ENCODE results near the gene C20orf96. TPM values are rescaled to one million over a fixed set of nuclear protein-coding genes. Genes with fewer than 3 reads are reported as not detected.
"Not testable (repeated sequence)": the region's sequence is repeated elsewhere in the genome, so short reads cannot be mapped to it uniquely, and the experiment has no call there.

The C20orf96 gene
- 38.8 TPM for polyA plus RNA-seq (2013, experiment 1 of 4)
- 35.9 TPM for polyA plus RNA-seq (2013, experiment 2 of 4)
- 36.1 TPM for polyA plus RNA-seq (2013, experiment 3 of 4)
- 38.7 TPM for polyA plus RNA-seq (2013, experiment 4 of 4)

GRCh38 chr20:290084-290831, at the start of gene C20orf96:
Gene C20orf96, minus strand, starts transcription at chr20:290750. Its CDS starts 140 bp downstream, at chr20:290610.
- H3K9me3 ChIP-seq (ENCODE audit: control insufficient read depth, low read length): no peaks in the 10 kb centered on the region
- H3K4me1 ChIP-seq (ENCODE audit: control insufficient read depth, insufficient read depth, low read length): peaks cover 8% of the 10 kb centered on the region
- peaks cover 7% of the 10 kb centered on the region for H3K27me3 ChIP-seq (ENCODE audit: control insufficient read depth, insufficient read depth, low read length, poor library complexity, severe bottlenecking)
- H3K27ac ChIP-seq (ENCODE audit: insufficient read depth, low read depth, low read length, poor library complexity, severe bottlenecking): peak within 1 kb of the TSS; percentile 72
- H3K36me3 ChIP-seq (ENCODE audit: control insufficient read depth, insufficient read depth, low read length): no peaks in the 10 kb centered on the region
- peak within 1 kb of the TSS; percentile 91 for H3K4me3 ChIP-seq (ENCODE audit: insufficient read depth, low read depth, low read length)
- 1 to 2% methylated on average over 37 to 43 of the region's 43 CpGs for WGBS, 2 experiments

- H3K27ac ChIP-seq (ENCODE audit: insufficient read depth, low read depth, low read length, poor library complexity, severe bottlenecking); H3K4me1 ChIP-seq (ENCODE audit: control insufficient read depth, insufficient read depth, low read length); H3K36me3 ChIP-seq (ENCODE audit: control insufficient read depth, insufficient read depth, low read length); H3K27me3 ChIP-seq (ENCODE audit: control insufficient read depth, insufficient read depth, low read length, poor library complexity, severe bottlenecking); H3K4me3 ChIP-seq (ENCODE audit: insufficient read depth, low read depth, low read length); H3K9me3 ChIP-seq (ENCODE audit: control insufficient read depth, low read length): not testable (repeated sequence)
- 82 to 88% methylated on average over 1 of the region's 1 CpG for WGBS, 2 experiments
Observed at GRCh38 chr20:336040-336439, 45.5 kb upstream of the C20orf96 start.

- Histone ChIP-seq H3K9me3 (ENCODE audit: control insufficient read depth, low read length) (no peaks in the 10 kb centered on the region), H3K4me1 (ENCODE audit: control insufficient read depth, insufficient read depth, low read length) (peaks cover 16% of the 10 kb centered on the region), H3K27ac (ENCODE audit: insufficient read depth, low read depth, low read length, poor library complexity, severe bottlenecking) (no peak overlapping the region), H3K4me3 (ENCODE audit: insufficient read depth, low read depth, low read length) (no peak overlapping the region), H3K27me3 (ENCODE audit: control insufficient read depth, insufficient read depth, low read length, poor library complexity, severe bottlenecking) (no peaks in the 10 kb centered on the region), H3K36me3 (ENCODE audit: control insufficient read depth, insufficient read depth, low read length) (no peaks in the 10 kb centered on the region)
- 89 to 93% methylated on average over 8 of the region's 8 CpGs for WGBS, 2 experiments
Observed at GRCh38 chr20:334578-334977, 44.0 kb upstream of the C20orf96 start.

DNA sequence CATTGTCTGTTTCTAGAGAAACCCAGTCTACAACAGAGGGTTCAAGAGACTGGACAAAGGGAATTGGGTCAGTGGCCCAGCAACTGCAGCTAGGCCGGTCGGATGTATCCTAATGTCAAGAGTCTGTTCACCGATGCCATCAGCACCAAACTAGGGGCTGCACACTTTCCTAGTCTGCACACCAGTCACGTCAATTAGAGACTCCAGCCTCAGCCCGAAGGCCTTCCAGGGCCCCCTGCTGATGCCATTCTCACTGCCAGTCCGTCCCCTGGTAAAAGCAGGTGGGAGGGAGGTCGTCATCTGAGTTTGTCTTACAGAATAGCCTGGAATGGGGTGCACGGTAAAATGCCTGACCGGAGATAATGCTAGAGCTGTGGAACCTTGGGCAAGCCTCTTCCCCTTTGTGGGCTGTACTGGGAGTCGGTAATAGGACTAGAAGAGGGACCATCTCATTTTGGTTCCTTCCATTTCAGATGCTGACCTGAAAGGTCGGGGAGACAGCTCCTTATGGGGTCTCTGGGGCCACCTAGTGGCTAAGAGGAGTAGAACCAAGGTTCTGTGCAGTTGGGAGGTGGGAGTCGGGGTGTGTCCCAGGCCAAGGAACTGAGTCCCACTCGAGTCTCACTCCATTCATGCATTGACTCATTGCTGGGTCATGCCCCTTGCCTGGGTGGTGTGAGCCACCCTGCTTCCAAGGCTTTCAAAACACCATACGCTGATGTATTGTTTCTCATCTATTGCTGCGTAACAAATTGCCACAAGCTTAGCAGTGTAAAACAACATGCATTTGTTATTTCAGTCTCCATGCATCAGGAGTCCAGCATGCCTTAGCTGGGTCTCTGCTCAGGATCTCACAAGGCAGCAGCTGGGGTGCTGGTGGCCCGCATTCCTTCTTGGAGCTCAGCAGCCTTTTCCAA, 39.9 kb upstream of the C20orf96 start:
- 47 to 50% methylated on average over 16 of the region's 16 CpGs for WGBS, 2 experiments
- Histone ChIP-seq H3K4me3 (ENCODE audit: insufficient read depth, low read depth, low read length) (no peak overlapping the region), H3K4me1 (ENCODE audit: control insufficient read depth, insufficient read depth, low read length) (peaks cover 27% of the 10 kb centered on the region), H3K27me3 (ENCODE audit: control insufficient read depth, insufficient read depth, low read length, poor library complexity, severe bottlenecking) (no peaks in the 10 kb centered on the region), H3K9me3 (ENCODE audit: control insufficient read depth, low read length) (no peaks in the 10 kb centered on the region), H3K36me3 (ENCODE audit: control insufficient read depth, insufficient read depth, low read length) (peaks cover 10% of the 10 kb centered on the region), H3K27ac (ENCODE audit: insufficient read depth, low read depth, low read length, poor library complexity, severe bottlenecking) (no peak overlapping the region)

DNA sequence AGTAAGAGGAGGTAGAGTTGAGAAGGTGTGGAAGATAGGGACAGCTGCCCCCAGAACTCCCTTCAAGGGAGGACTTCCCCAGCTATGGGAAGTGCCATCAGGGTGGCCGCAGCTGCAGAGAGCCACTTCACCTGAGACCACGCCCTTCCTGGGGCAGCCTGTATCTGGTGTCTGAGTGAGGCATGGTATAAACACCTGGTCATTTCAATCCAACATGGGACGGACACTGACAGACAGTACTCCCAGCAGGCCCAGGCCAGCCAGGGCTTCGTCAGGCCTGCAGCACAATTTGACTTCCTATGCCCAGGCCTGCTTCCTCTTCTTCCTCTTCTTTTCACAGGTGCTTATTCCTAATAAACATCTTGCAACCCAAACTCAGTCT, 39.3 kb upstream of the C20orf96 start:
- no peaks in the 10 kb centered on the region for H3K27me3 ChIP-seq (ENCODE audit: control insufficient read depth, insufficient read depth, low read length, poor library complexity, severe bottlenecking)
- peak overlapping the region; percentile 82 for H3K4me3 ChIP-seq (ENCODE audit: insufficient read depth, low read depth, low read length)
- no peaks in the 10 kb centered on the region for H3K9me3 ChIP-seq (ENCODE audit: control insufficient read depth, low read length)
- WGBS, 2 experiments: 90 to 96% methylated on average over 4 of the region's 4 CpGs
- no peak overlapping the region for H3K27ac ChIP-seq (ENCODE audit: insufficient read depth, low read depth, low read length, poor library complexity, severe bottlenecking)
- H3K4me1 ChIP-seq (ENCODE audit: control insufficient read depth, insufficient read depth, low read length): peaks cover 27% of the 10 kb centered on the region
- H3K36me3 ChIP-seq (ENCODE audit: control insufficient read depth, insufficient read depth, low read length): peaks cover 10% of the 10 kb centered on the region

DNA sequence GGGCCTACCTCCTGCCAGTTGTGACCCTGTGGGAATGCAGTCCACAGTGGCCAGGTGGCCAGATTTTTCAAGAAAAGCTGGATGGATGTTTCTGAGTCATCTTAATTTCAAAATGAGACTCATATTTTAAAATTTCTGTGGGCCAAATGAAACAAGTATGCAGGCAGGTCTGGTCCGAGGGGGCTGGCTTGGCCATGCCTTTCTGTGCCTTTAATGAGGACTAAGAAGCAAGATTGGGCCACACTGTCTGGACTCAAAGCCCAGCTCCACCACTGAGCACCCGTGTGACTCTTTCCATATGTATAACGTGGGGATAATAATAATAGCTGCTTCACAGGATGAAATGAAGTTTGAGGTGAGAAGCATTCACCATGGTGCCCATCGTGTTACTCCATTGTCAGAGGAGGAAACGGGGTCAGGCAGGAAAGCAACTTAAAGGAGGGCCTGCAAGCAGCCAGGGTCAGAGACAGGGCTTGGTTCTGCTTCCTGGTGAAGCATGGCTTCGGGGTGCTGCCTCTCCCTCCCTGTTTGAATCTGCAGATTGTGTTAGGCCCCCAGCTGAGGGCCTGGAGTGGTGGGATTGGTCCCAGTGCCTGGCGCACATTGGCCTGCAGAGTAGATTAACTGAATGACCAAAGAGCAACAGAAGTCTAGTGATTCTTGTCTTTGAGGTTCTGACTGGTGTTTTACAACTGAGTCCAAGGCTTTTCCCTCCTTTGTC, 38.6 kb upstream of the C20orf96 start:
- peaks cover 27% of the 10 kb centered on the region for H3K4me1 ChIP-seq (ENCODE audit: control insufficient read depth, insufficient read depth, low read length)
- peak overlapping the region; percentile 82 for H3K4me3 ChIP-seq (ENCODE audit: insufficient read depth, low read depth, low read length)
- peaks cover 10% of the 10 kb centered on the region for H3K36me3 ChIP-seq (ENCODE audit: control insufficient read depth, insufficient read depth, low read length)
- 83 to 85% methylated on average over 7 of the region's 7 CpGs for WGBS, 2 experiments
- no peaks in the 10 kb centered on the region for H3K9me3 ChIP-seq (ENCODE audit: control insufficient read depth, low read length)
- no peak overlapping the region for H3K27ac ChIP-seq (ENCODE audit: insufficient read depth, low read depth, low read length, poor library complexity, severe bottlenecking)
- no peaks in the 10 kb centered on the region for H3K27me3 ChIP-seq (ENCODE audit: control insufficient read depth, insufficient read depth, low read length, poor library complexity, severe bottlenecking)

GRCh38 chr20:328027-328974, 37.8 kb upstream of the C20orf96 start:
- Histone ChIP-seq H3K27me3 (ENCODE audit: control insufficient read depth, insufficient read depth, low read length, poor library complexity, severe bottlenecking) (no peaks in the 10 kb centered on the region), H3K36me3 (ENCODE audit: control insufficient read depth, insufficient read depth, low read length) (peaks cover 10% of the 10 kb centered on the region), H3K4me1 (ENCODE audit: control insufficient read depth, insufficient read depth, low read length) (peaks cover 29% of the 10 kb centered on the region), H3K27ac (ENCODE audit: insufficient read depth, low read depth, low read length, poor library complexity, severe bottlenecking) (no peak overlapping the region), H3K4me3 (ENCODE audit: insufficient read depth, low read depth, low read length) (peak overlapping the region; percentile 82), H3K9me3 (ENCODE audit: control insufficient read depth, low read length) (no peaks in the 10 kb centered on the region)
- WGBS, 2 experiments: 63 to 65% methylated on average over 29 of the region's 31 CpGs

GRCh38 chr20:327186-328026, 36.9 kb upstream of the C20orf96 start:
- Histone ChIP-seq H3K4me3 (ENCODE audit: insufficient read depth, low read depth, low read length) (peak overlapping the region; percentile 82), H3K4me1 (ENCODE audit: control insufficient read depth, insufficient read depth, low read length) (peaks cover 35% of the 10 kb centered on the region), H3K27ac (ENCODE audit: insufficient read depth, low read depth, low read length, poor library complexity, severe bottlenecking) (no peak overlapping the region), H3K9me3 (ENCODE audit: control insufficient read depth, low read length) (no peaks in the 10 kb centered on the region), H3K27me3 (ENCODE audit: control insufficient read depth, insufficient read depth, low read length, poor library complexity, severe bottlenecking) (no peaks in the 10 kb centered on the region), H3K36me3 (ENCODE audit: control insufficient read depth, insufficient read depth, low read length) (peaks cover 10% of the 10 kb centered on the region)
- 2 to 3% methylated on average over 47 of the region's 47 CpGs for WGBS, 2 experiments
